Liver (tissue), 9 donors: ENCODE results near the gene ERCC6L. TPM values are rescaled to one million over a fixed set of nuclear protein-coding genes. Genes with fewer than 3 reads are reported as not detected.

ENCODE experiments used
- DNase-seq: peaks from one replicate; pipeline ENCODE4 v3.0.0-alpha.2; 2017; ENCODE audit warnings: low spot score
- H3K27ac ChIP-seq, 2 donors: one replicate each; pipeline ENCODE4 v1.7.0; 2013; ENCODE audit warnings: inconsistent platforms in 2 of 2, low read length in 2 of 2, control low read depth in 1 of 2, low read depth in 1 of 2, mild to moderate bottlenecking in 1 of 2
- H3K27me3 ChIP-seq, 4 donors: one replicate each; pipeline versions ENCODE4 v1.6.1 to v1.7.0; 2013; ENCODE audit warnings: low read length in 3 of 4, inconsistent platforms in 1 of 4, mild to moderate bottlenecking in 1 of 4, moderate library complexity in 1 of 4; ENCODE audit not compliant: control insufficient read depth in 4 of 4, insufficient read depth in 4 of 4
- H3K36me3 ChIP-seq, 4 donors: one replicate each; pipeline versions ENCODE4 v1.6.1 to v1.7.0; 2013; ENCODE audit warnings: low read length in 3 of 4, mild to moderate bottlenecking in 3 of 4, low read depth in 1 of 4, moderate library complexity in 1 of 4; ENCODE audit not compliant: control insufficient read depth in 4 of 4, insufficient read depth in 3 of 4
- H3K4me1 ChIP-seq, 4 donors: one replicate each; pipeline versions ENCODE4 v1.6.1 to v1.7.0; 2013; ENCODE audit warnings: low read length in 3 of 4, mild to moderate bottlenecking in 3 of 4, moderate library complexity in 1 of 4; ENCODE audit not compliant: control insufficient read depth in 4 of 4, insufficient read depth in 4 of 4
- H3K4me3 ChIP-seq, 3 donors: one replicate each; pipeline versions ENCODE4 v1.6.1 to v1.7.0; 2013; ENCODE audit warnings: low read length in 3 of 3, control low read depth in 1 of 3, low read depth in 1 of 3, mild to moderate bottlenecking in 1 of 3
- H3K9ac ChIP-seq, 2 donors: one replicate each; pipeline ENCODE4 v1.7.0; 2013; ENCODE audit warnings: low read length in 2 of 2, mild to moderate bottlenecking in 2 of 2, moderate library complexity in 2 of 2, control low read depth in 1 of 2, low read depth in 1 of 2
- H3K9me3 ChIP-seq, 4 donors: one replicate each; pipeline versions ENCODE4 v1.6.1 to v1.7.0; 2013; ENCODE audit warnings: low read length in 3 of 4; ENCODE audit not compliant: control insufficient read depth in 4 of 4
- CTCF ChIP-seq: fragments of 150-350 bp; IDR thresholded peaks from 2 replicates; pipeline ENCODE4 v1.5.1; 2017; ENCODE audit warnings: improper control_type of control experiment, low read depth, low read length; ENCODE audit not compliant: missing input control
- EGR1 ChIP-seq, 2 donors: IDR thresholded peaks; 2 replicates each; pipeline ENCODE4 v1.6.1; 2016 to 2018; ENCODE audit warnings: antibody characterized with exemption in 2 of 2, low read depth in 2 of 2
- FOXA1 ChIP-seq: IDR thresholded peaks from 2 replicates; pipeline ENCODE4 v1.6.1; 2016; ENCODE audit warnings: antibody characterized with exemption
- FOXA2 ChIP-seq: IDR thresholded peaks from 2 replicates; pipeline ENCODE4 v1.6.1; 2016; ENCODE audit warnings: antibody characterized with exemption
- GABPA ChIP-seq, 2 donors: IDR thresholded peaks in 1 of 2; conservative IDR thresholded peaks in 1 of 2; 2 replicates each; pipeline ENCODE4 v1.6.1; 2016; ENCODE audit warnings: antibody characterized with exemption in 2 of 2, mild to moderate bottlenecking in 1 of 2, moderate library complexity in 1 of 2
- HNF4A ChIP-seq, 2 donors: conservative IDR thresholded peaks; 2 replicates each; pipeline ENCODE4 v1.6.1; 2016; ENCODE audit warnings: antibody characterized with exemption in 2 of 2, mild to moderate bottlenecking in 2 of 2
- HNF4G ChIP-seq: IDR thresholded peaks from 2 replicates; pipeline ENCODE4 v1.6.1; 2016; ENCODE audit warnings: antibody characterized with exemption
- NR2F2 ChIP-seq: IDR thresholded peaks from 2 replicates; pipeline ENCODE4 v1.6.1; 2016; ENCODE audit warnings: antibody characterized with exemption
- REST ChIP-seq: IDR thresholded peaks from 2 replicates; pipeline ENCODE4 v1.6.1; 2016; ENCODE audit warnings: antibody characterized with exemption, mild to moderate bottlenecking
- RXRA ChIP-seq, 2 donors: IDR thresholded peaks; 2 replicates each; pipeline ENCODE4 v1.6.1; 2017 to 2018; ENCODE audit warnings: antibody characterized with exemption in 2 of 2, mild to moderate bottlenecking in 1 of 2
- SP1 ChIP-seq: IDR thresholded peaks from 2 replicates; pipeline ENCODE4 v1.6.1; 2018; ENCODE audit warnings: antibody characterized with exemption, mild to moderate bottlenecking
- TAF1 ChIP-seq: conservative IDR thresholded peaks from 2 replicates; pipeline ENCODE4 v1.6.1; 2016; ENCODE audit warnings: antibody characterized with exemption, mild to moderate bottlenecking
- YY1 ChIP-seq: IDR thresholded peaks from 2 replicates; pipeline ENCODE4 v1.6.1; 2016; ENCODE audit warnings: antibody characterized with exemption, mild to moderate bottlenecking
- WGBS: extraction: QIAGEN DNeasy Blood & Tissue Kit; methylation state at CpG from one replicate; pipeline ENCODE4 v1.1.7; 2013; 5-methylcytosine and 5-hydroxymethylcytosine counted together
- polyA plus RNA-seq, 2 donors: library from polyadenylated mRNA; stranded (reverse) in 1 of 2; unstranded in 1 of 2; fragments of 200-250 nt in 1 of 2; fragments of >200 nt in 1 of 2; fragmentation: Nextera tagmentation in 1 of 2; extraction: Ambion mirVana in 1 of 2; gene quantifications; one replicate each; pipeline versions ENCODE4 v1.2.1 to v1.2.3, GENCODE V29; 2013 to 2015
- total RNA-seq, 2 donors: library from RNA; depleted of rRNA; stranded (reverse); fragments of >200 nt; gene quantifications; one replicate each; pipeline ENCODE4 v1.2.3, GENCODE V29; 2014
- donor health status: healthy.
- donor health status: healthy.
- donor health status: healthy.
- donor health status: healthy.
- donor health status: healthy.

The ERCC6L gene
- total and polyA plus RNA-seq, 4 donors, result 0.17 to 4.7 (median 0.29) TPM; not detected in 1

GRCh38 chrX:72169008-72169728, 69.7 kb downstream of the ERCC6L start (continued):
- TF ChIP-seq RXRA (IDR thresholded peaks at IDR 0.05), result no peak
- TF ChIP-seq FOXA2, result no peak
- TF ChIP-seq SP1, result no peak
- TF ChIP-seq NR2F2, result no peak
- no peak for TF ChIP-seq CTCF
- no peak for TF ChIP-seq YY1
- TF ChIP-seq HNF4G, result no peak
- TF ChIP-seq FOXA1, result no peak
- no peak for TF ChIP-seq EGR1 (IDR thresholded peaks at IDR 0.05; ENCODE audit: low read depth in 2 of 2)

GRCh38 chrX:72165551-72165950, 73.3 kb downstream of the ERCC6L start:
- no peak for DNase-seq
- no peak for TF ChIP-seq RXRA (IDR thresholded peaks at IDR 0.05)
- no peak for TF ChIP-seq TAF1
- no peak for TF ChIP-seq REST
- no peak for TF ChIP-seq YY1
- no peak for TF ChIP-seq FOXA1
- no peak for TF ChIP-seq HNF4A (conservative IDR thresholded peaks at IDR 0.05)
- no peak for TF ChIP-seq CTCF
- TF ChIP-seq HNF4G, result no peak
- TF ChIP-seq SP1, result no peak
- no peak for TF ChIP-seq FOXA2
- TF ChIP-seq GABPA (IDR thresholded peaks at IDR 0.05 in 1 of 2, conservative IDR thresholded peaks at IDR 0.05 in 1 of 2), result no peak
- H3K36me3 ChIP-seq, result no peaks in the 10 kb centered on the region
- no peaks in the 10 kb centered on the region for H3K9me3 ChIP-seq
- H3K27me3 ChIP-seq, result peaks cover 0 to 4% (median 0%) of the 10 kb centered on the region in 4 donors
- no peak overlapping the region for H3K27ac ChIP-seq
- H3K4me1 ChIP-seq, result no peaks in the 10 kb centered on the region
- no peak overlapping the region for H3K4me3 ChIP-seq
- 81% methylated on average over 4 of the region's 4 CpGs for WGBS
- no peak overlapping the region for H3K9ac ChIP-seq
